Uterus (tissue), 4 donors: ENCODE measurements around the gene FAXC. TPM values are rescaled to one million over a fixed set of nuclear protein-coding genes. Genes with fewer than 3 reads are reported as not detected.
A peak's percentile ranks its signal among the peaks of the same experiment; 100 is the strongest.

Experiments used
- DNase-seq, 2 donors: peaks; one replicate each; pipeline ENCODE4 v3.0.0-alpha.2; 2019 to 2020
- H3K27ac ChIP-seq, 2 donors: fragments of 200-600 bp; sonication (generic); 1 replicate in 1 of 2; 2 replicates in 1 of 2; pipeline ENCODE4 v1.5.1; 2016 to 2018
- H3K27me3 ChIP-seq, 2 donors: fragments of 200-600 bp; sonication (generic); one replicate each; pipeline ENCODE4 v1.5.1; 2018 to 2019; ENCODE audit warnings: control low read depth in 1 of 2
- H3K36me3 ChIP-seq, 2 donors: fragments of 200-600 bp; sonication (generic); one replicate each; pipeline ENCODE4 v1.5.1; 2019; ENCODE audit warnings: control low read depth in 1 of 2
- H3K4me1 ChIP-seq, 2 donors: fragments of 200-600 bp; sonication (generic); one replicate each; pipeline ENCODE4 v1.5.1; 2018 to 2019; ENCODE audit warnings: control low read depth in 1 of 2
- H3K4me3 ChIP-seq, 2 donors: fragments of 200-600 bp; sonication (generic); 1 replicate in 1 of 2; 2 replicates in 1 of 2; pipeline ENCODE4 v1.5.1; 2018 to 2019; ENCODE audit warnings: mild to moderate bottlenecking in 1 of 2
- H3K9me3 ChIP-seq, 2 donors: fragments of 200-600 bp; sonication (generic); one replicate each; pipeline ENCODE4 v1.5.1; 2019; ENCODE audit warnings: control low read depth in 1 of 2
- POLR2A ChIP-seq, 2 donors: fragments of 450-650 bp; IDR thresholded peaks; one replicate each; pipeline ENCODE4 v1.6.1; 2016; ENCODE audit warnings: antibody characterized with exemption in 2 of 2, mild to moderate bottlenecking in 1 of 2, moderate library complexity in 1 of 2
- intact Hi-C: fragments of 100-400 bp; cut with DNase I; formaldehyde crosslinking; loops from one replicate; pipeline ENCODE4 v1.15.1; 2023; ENCODE audit warnings: low total_unique reads
- total RNA-seq, 4 donors: library from RNA; depleted of rRNA in 3 of 4; stranded (reverse); fragments of >200 nt in 3 of 4; gene quantifications; one replicate each; pipeline versions ENCODE4 v1.1.0 to v1.2.4, GENCODE V29; 2014 to 2023
- TF ChIP-seq, protein P1 (sequence below), 4 experiments: fragments of 200-600 bp in 2 of 4; fragments of 450-650 bp in 2 of 4; sonication (generic) in 2 of 4; IDR thresholded peaks; one replicate each; pipeline ENCODE4 v1.5.1; 2016 to 2019; ENCODE audit warnings: antibody characterized with exemption in 4 of 4, mild to moderate bottlenecking in 2 of 4, moderate library complexity in 1 of 4
- donor health status: DM: yes; HTN: yes; CAD: no.

Gene FAXC
- 10 to 100 TPM in 1 of 4 donors, 1 to 10 TPM in 3; 2.8 to 11.3 (median 8.9) TPM for total RNA-seq

GRCh38 chr6:99349171-99350141, at the start of gene FAXC:
Gene FAXC (minus strand): TSS chr6:99349674. CDS start chr6:99349372, 302 bp downstream.
- H3K9me3 ChIP-seq: no peaks in the 10 kb centered on the region
- H3K27me3 ChIP-seq: no peaks in the 10 kb centered on the region
- intact Hi-C loops: no loop called here
- no peaks in the 10 kb centered on the region for H3K4me1 ChIP-seq
- peak within 1 kb of the TSS; percentile 36 to 79 for H3K27ac ChIP-seq
- peak; percentile 25 to 30 for DNase-seq
- H3K4me3 ChIP-seq: peak within 1 kb of the TSS; percentile 43 to 81
- TF ChIP-seq POLR2A (IDR thresholded peaks at IDR 0.05): no peak
- TF ChIP-seq, protein P1, sequence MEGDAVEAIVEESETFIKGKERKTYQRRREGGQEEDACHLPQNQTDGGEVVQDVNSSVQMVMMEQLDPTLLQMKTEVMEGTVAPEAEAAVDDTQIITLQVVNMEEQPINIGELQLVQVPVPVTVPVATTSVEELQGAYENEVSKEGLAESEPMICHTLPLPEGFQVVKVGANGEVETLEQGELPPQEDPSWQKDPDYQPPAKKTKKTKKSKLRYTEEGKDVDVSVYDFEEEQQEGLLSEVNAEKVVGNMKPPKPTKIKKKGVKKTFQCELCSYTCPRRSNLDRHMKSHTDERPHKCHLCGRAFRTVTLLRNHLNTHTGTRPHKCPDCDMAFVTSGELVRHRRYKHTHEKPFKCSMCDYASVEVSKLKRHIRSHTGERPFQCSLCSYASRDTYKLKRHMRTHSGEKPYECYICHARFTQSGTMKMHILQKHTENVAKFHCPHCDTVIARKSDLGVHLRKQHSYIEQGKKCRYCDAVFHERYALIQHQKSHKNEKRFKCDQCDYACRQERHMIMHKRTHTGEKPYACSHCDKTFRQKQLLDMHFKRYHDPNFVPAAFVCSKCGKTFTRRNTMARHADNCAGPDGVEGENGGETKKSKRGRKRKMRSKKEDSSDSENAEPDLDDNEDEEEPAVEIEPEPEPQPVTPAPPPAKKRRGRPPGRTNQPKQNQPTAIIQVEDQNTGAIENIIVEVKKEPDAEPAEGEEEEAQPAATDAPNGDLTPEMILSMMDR (IDR thresholded peaks at IDR 0.05): peak in 3 of 4 experiments; percentile 23 to 36 (median 23)
- H3K36me3 ChIP-seq: no peaks in the 10 kb centered on the region

GRCh38 chr6:99397287-99397686, 47.8 kb upstream of the FAXC start:
- Histone ChIP-seq H3K9me3 (no peaks in the 10 kb centered on the region), H3K27ac (no peak overlapping the region), H3K27me3 (no peaks in the 10 kb centered on the region), H3K36me3 (no peaks in the 10 kb centered on the region), H3K4me3 (no peak overlapping the region), H3K4me1 (no peaks in the 10 kb centered on the region)
- intact Hi-C loops: no loop called here
- no peak for DNase-seq
- TF ChIP-seq, protein P1 (IDR thresholded peaks at IDR 0.05): no peak
- no peak for TF ChIP-seq POLR2A (IDR thresholded peaks at IDR 0.05)

DNA sequence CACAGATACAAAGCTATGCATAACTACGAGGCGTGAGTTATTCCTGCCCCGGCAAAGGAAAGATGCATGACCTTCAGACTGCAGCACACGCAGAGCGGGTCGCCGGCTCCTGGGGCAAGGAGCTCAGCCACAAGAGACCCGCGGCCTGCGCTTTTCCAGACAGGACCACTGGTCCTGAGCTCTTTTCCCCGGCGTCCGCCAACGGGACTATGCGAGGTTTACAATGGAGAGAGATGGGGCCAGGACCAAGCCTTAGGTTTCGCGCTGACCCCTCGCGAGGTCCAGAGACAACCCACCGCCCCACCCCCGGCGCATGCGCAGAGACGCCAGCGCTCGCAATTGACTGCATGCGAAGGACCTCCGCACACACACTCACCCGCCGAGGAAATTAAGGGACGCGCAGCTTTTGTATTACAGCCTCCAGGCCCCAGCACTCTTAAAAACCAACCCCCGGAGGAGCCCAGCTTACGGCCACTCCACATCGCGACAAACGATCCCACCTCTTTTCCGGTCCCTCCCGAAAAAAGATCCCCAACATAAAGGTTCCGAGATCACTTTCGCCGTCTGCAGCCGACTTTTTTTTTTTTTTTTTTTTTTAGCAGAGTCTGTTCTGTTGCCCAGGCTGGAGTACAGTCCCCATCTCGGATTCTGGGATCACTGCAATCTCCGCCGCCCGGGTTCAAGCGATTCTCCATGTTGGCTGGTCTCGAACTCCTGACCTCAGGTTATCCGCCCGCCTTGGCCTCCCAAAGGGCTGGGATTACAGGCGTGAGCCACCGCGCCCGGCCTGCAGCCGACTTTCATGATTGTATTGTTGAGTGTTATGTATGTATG, 44.4 kb upstream of the FAXC start, which contains the start of gene COQ3:
TSS of gene COQ3 (minus strand) at position 498 of the 834 bp plus-strand sequence. CDS start at position 482, 16 bp downstream.
- DNase-seq: peak; percentile 58 to 68
- H3K4me1 ChIP-seq: no peaks in the 10 kb centered on the region

GRCh38 chr6:99393366-99393697, 43.9 kb upstream of the FAXC start:
- Histone ChIP-seq H3K4me3 (peak overlapping the region; percentile 60 to 82), H3K9me3 (no peaks in the 10 kb centered on the region), H3K27me3 (no peaks in the 10 kb centered on the region), H3K36me3 (no peaks in the 10 kb centered on the region), H3K4me1 (no peaks in the 10 kb centered on the region), H3K27ac (peak overlapping the region; percentile 74 to 90)
- no peak for DNase-seq
- intact Hi-C loops: no loop called here
- no peak for TF ChIP-seq POLR2A (IDR thresholded peaks at IDR 0.05)
- TF ChIP-seq, protein P1 (IDR thresholded peaks at IDR 0.05): no peak

More for the DNA sequence above, 44.4 kb upstream of the FAXC start, which contains the start of gene COQ3:
- Histone ChIP-seq H3K9me3 (no peaks in the 10 kb centered on the region), H3K27me3 (no peaks in the 10 kb centered on the region), H3K4me3 (peak within 1 kb of the TSS; percentile 60 to 82), H3K36me3 (no peaks in the 10 kb centered on the region), H3K27ac (peak within 1 kb of the TSS; percentile 74 to 90)
- TF ChIP-seq, protein P1 (IDR thresholded peaks at IDR 0.05): no peak
- TF ChIP-seq POLR2A (IDR thresholded peaks at IDR 0.05): no peak
- intact Hi-C loops: no loop called here
